ENCODE data around the gene CCDC159. TPM values are rescaled to one million over a fixed set of nuclear protein-coding genes. Genes with fewer than 3 reads are reported as not detected.

The CCDC159 gene
- total RNA-seq, 6 experiments from 2014 or later = 8.4 to 27.9 (median 23.4) TPM

DNA sequence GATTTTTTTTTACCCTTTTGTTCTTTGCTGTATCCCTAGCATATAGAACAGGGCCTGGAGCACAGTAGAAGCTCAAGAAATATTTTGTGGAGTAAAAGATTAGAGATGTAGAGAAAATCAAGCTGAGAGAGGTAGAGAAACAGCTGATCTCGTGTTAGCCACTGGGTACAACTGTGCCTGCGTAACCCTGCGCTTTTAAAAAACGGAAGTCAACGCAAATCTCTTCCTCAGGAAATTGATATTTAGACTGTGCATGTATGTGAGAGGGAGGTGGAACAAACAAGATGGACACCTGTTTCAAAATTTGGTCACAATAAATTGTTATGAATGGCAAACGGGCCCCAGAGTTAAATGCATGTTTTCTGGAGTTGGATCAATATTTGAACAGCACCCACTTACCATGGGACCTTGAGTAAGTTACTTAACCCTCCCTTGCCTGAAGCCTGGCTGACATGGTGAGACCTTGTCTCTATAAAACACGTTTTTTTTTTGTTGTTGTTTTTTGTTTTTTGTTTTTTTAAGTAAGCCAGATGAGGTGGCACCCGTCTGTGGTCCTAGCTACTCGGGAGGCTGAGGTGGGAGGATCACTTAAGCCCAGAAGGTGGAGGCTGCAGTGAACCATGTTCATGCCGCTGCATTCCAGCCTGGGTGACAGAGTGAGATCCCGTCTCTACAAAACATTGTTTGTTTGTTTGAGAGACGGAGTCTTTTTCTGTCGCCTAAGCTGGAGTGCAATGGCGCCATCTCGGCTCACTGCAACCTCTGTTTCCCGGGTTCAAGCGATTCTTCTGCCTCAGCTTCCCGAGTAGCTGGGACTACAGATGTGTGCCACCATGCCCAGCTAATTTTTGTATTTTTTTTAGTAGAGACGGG is 41.1 kb downstream of the CCDC159 start:
- intact Hi-C loops (cut with DNase I) = loop anchor here in 1 of 2 donors (10.0 kb wide), 1 partner anchor 57 kb away; no protein-coding TSS in a partner anchor
- Histone ChIP-seq H3K9me3 (no peaks in the 10 kb centered on the region), H3K27ac (peak overlapping the region in 2 of 3 donors; percentile 5 to 40), H3K4me1 (no peaks in the 10 kb centered on the region), H3K27me3 (no peaks in the 10 kb centered on the region), H3K4me3 (no peak overlapping the region), H3K36me3 (no peaks in the 10 kb centered on the region)
- ATAC-seq (peak in 3 of 4 donors; percentile 7 to 24 (median 8)), DNase-seq (no peak)
- WGBS (ENCODE audit: insufficient coverage, low coverage, low lambda C conversion rate, missing lambda C conversion rate) = 64% methylated on average over 15 of the region's 19 CpGs
- no peak for TF ChIP-seq POLR2A (IDR thresholded peaks at IDR 0.05)
- TF ChIP-seq, protein P1, sequence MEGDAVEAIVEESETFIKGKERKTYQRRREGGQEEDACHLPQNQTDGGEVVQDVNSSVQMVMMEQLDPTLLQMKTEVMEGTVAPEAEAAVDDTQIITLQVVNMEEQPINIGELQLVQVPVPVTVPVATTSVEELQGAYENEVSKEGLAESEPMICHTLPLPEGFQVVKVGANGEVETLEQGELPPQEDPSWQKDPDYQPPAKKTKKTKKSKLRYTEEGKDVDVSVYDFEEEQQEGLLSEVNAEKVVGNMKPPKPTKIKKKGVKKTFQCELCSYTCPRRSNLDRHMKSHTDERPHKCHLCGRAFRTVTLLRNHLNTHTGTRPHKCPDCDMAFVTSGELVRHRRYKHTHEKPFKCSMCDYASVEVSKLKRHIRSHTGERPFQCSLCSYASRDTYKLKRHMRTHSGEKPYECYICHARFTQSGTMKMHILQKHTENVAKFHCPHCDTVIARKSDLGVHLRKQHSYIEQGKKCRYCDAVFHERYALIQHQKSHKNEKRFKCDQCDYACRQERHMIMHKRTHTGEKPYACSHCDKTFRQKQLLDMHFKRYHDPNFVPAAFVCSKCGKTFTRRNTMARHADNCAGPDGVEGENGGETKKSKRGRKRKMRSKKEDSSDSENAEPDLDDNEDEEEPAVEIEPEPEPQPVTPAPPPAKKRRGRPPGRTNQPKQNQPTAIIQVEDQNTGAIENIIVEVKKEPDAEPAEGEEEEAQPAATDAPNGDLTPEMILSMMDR (IDR thresholded peaks at IDR 0.05) = no peak

DNA sequence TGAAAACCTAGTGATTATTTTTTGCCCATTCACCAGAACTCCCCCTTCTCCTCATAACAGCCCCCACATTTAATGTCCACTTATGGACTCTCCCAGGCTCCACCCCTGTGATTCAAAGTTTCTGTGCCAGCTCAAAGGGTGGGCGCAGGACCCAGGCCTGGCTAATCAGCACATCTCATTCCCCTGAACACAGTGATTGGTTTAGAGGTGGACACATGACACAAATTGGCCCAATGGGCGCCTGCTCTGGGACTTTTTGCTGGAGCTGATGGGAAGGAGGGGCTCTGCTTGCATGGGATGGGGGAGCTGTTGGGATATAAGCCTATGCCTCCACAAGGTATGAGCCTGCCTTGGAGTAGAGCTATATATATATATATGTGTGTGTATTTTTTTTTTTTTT is 44.0 kb downstream of the CCDC159 start:
- H3K27me3 ChIP-seq = no peaks in the 10 kb centered on the region
- ATAC-seq (no peak), DNase-seq (no peak)
- no peak overlapping the region for H3K4me3 ChIP-seq
- H3K27ac ChIP-seq = no peak overlapping the region
- H3K4me1 ChIP-seq = no peaks in the 10 kb centered on the region
- intact Hi-C loops (cut with DNase I) = no loop called here
- no peaks in the 10 kb centered on the region for H3K9me3 ChIP-seq
- TF ChIP-seq, protein P1 (IDR thresholded peaks at IDR 0.05) = no peak
- no peak for TF ChIP-seq POLR2A (IDR thresholded peaks at IDR 0.05)
- 100% methylated on average over 1 of the region's 2 CpGs for WGBS (ENCODE audit: insufficient coverage, low coverage, low lambda C conversion rate, missing lambda C conversion rate)
- no peaks in the 10 kb centered on the region for H3K36me3 ChIP-seq

DNA sequence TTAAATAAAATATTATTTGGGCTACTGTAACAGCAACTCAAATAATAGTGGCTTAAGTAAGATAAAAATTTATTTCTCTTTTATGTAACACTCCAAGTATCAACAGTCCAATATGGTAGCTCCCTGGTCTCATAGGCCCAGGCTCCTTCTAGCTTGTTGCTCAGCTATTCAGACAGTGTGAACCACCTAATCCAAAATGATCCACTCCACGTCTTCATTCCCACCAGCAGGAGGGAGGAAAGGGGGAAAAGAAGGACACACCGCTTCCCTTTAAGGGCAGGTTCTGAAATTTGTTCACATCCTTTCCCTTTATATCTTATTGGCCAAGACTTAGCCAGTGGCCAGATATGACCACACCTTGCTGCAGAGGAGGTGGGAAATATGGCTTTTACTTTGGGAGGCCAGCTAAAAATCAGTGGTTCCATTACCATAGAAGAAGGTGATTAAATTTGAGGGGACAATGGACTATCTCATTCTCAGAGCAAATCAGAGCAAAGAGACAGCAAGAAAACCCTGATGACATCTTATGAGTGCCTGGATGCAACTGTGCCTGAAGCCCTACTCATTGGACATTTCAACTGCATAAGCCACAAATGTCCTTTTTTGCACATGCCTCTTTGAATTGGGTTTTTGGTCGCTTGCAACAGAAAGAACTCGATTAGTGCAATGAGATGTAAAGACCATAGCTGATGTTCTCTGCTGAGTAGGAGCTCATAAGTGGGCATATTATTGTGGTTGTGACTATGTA is 44.8 kb downstream of the CCDC159 start:
- intact Hi-C loops (cut with DNase I) = no loop called here
- 78% methylated on average over 2 of the region's 4 CpGs for WGBS (ENCODE audit: insufficient coverage, low coverage, low lambda C conversion rate, missing lambda C conversion rate)
- H3K4me1 ChIP-seq = no peaks in the 10 kb centered on the region

DNA sequence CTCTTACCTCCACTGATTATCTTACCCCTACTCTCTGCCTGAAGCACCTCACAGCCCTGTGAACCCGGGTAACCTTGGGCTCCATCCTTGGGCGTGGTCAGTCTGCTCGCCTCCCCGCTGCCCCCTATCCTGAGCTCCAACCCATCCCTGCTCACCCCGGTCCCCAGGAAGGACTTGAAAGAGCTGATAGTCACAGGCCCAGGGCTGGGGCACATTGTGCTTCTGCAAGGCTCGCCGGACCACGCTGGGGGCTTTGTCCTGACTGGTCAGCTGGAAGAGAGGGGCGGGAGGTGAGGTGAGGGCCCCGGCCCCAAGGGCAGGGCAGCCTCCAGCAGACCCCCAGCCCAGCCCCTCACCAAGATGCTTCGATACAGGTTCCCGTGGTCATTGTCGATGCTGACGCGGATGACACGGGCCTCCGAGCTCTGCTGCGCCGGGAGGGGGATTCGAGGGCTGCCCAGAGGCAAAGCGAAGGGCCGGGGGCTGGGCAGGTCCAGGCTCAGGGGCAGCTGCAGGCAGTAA is 50.8 kb downstream of the CCDC159 start:
- no peaks in the 10 kb centered on the region for H3K36me3 ChIP-seq
- no peak for DNase-seq
- no peak overlapping the region for H3K27ac ChIP-seq
- no peaks in the 10 kb centered on the region for H3K9me3 ChIP-seq
- H3K27me3 ChIP-seq = no peaks in the 10 kb centered on the region
- intact Hi-C loops (cut with DNase I) = no loop called here
- no peaks in the 10 kb centered on the region for H3K4me1 ChIP-seq
- H3K4me3 ChIP-seq = no peak overlapping the region
- ATAC-seq = no peak
- WGBS (ENCODE audit: insufficient coverage, low coverage, low lambda C conversion rate, missing lambda C conversion rate) = 95% methylated on average over 4 of the region's 22 CpGs
- TF ChIP-seq, protein P1 (IDR thresholded peaks at IDR 0.05) = no peak
- no peak for TF ChIP-seq POLR2A (IDR thresholded peaks at IDR 0.05)

More for the DNA sequence above, 44.8 kb downstream of the CCDC159 start:
- Histone ChIP-seq H3K4me3 (no peak overlapping the region), H3K27me3 (no peaks in the 10 kb centered on the region), H3K9me3 (no peaks in the 10 kb centered on the region), H3K27ac (no peak overlapping the region), H3K36me3 (no peaks in the 10 kb centered on the region)
- ATAC-seq (no peak), DNase-seq (no peak)
- no peak for TF ChIP-seq POLR2A (IDR thresholded peaks at IDR 0.05)
- TF ChIP-seq, protein P1 (IDR thresholded peaks at IDR 0.05) = no peak

Measured in right lobe of liver (tissue), 6 donors.